PC-3 (cell line): ENCODE data around the gene FRRS1.

Experiments used
- CTCF ChIP-seq: fragments of 300-600 bp; sonication (generic); conservative IDR thresholded peaks from 2 replicates; pipeline ENCODE4 v1.5.1; 2017; ENCODE audit warnings: antibody characterized with exemption, low read depth, mild to moderate bottlenecking, low read length
- EZH2 ChIP-seq: fragments of 300-600 bp; sonication (generic); IDR thresholded peaks from one replicate; pipeline ENCODE4 v1.6.1; 2017; ENCODE audit warnings: antibody characterized with exemption, mild to moderate bottlenecking, low read length; ENCODE audit not compliant: unreplicated experiment

- TF ChIP-seq CTCF = no peak
- TF ChIP-seq EZH2 = no peak
These were observed 96.6 kb downstream of the FRRS1 start for GRCh38 chr1:99669821-99670220.
